ENCODE data around the gene SCFD2.

DNA sequence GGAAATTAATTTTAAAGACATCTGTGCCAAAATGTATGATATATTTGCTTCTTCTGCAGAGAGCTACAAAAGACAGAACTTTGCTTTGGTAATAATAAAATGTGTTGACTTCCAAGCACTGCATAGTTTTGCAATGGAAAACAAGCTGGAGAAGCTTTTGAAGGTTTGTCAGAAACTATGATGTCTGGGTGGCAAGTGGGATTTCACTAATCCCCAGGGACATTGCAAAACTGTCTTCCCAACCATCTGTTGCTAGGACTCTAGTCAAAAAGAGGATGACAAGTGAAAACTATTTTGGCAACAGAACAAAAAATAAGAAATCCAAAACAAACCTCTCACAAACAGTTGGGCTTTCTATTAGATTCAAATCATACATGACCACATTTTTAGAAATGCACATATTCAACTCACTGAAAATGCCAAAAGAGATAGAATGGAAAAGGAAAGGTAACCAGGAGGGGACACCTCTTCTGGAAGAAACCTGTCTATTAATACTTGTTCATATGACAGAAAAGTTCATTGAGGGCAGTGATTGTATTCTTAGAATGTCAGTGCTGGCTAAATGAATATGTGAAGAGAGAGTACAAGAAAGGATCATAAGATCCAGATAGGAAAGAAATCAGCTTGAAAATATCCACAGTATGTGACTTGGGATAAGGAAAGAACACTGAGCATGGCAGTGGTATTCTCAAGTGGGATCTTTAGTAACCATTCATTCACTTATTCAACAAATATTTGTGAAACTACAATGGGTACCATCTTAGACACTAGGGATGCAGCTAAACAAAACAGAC lies 275.7 kb downstream of the SCFD2 start:
- no peak for TF ChIP-seq CTCF (conservative IDR thresholded peaks at IDR 0.05; ENCODE audit: low read depth, low read length)
- no peak for TF ChIP-seq EZH2phosphoT487 (IDR thresholded peaks at IDR 0.05; ENCODE audit: borderline replicate concordance, low read length)
- TF ChIP-seq EZH2 (IDR thresholded peaks at IDR 0.05; ENCODE audit: low read length, unreplicated experiment): no peak

Data from PC-3 (cell line).